NCI-H128 (cell line): ENCODE measurements around the gene LYZL2.
A peak's percentile ranks its signal among the peaks of the same experiment; 100 is the strongest.
"Not testable (repeated sequence)": the region's sequence is repeated elsewhere in the genome, so short reads cannot be mapped to it uniquely, and the experiment has no call there.

Experiments
- DNase-seq: peaks from one replicate; lab custom pipeline; 2025; ENCODE audit not compliant: unreplicated experiment; lab: John Stamatoyannopoulos, UW

The LYZL2 gene

DNA sequence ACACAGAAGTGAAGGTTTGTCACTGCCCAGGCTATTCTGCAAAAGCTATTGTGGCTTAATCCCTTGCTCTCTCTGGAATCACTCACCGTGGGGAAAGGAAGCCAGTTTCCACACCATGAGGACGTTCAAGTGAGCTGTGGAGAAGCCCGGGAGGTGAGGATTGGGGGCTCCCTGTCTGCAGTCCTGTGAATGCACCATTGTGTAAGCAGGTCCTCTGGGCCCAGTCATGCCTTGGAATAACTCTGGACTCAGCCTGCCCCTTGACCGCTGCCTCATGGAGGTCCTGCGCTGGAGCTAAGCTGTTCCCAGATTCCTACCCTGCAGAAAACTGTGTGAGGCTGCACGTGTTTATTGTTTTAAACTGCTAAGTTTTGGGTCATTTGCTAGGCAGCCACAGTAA, 33.5 kb downstream of the LYZL2 start:
- DNase-seq = no peak

- DNase-seq = no peak
Observed at GRCh38 chr10:30594077-30594476, 35.5 kb downstream of the LYZL2 start.

GRCh38 chr10:30592770-30593169, 36.8 kb downstream of the LYZL2 start:
- not testable (repeated sequence) for DNase-seq

GRCh38 chr10:30591249-30591670, 38.3 kb downstream of the LYZL2 start:
- peak; percentile 5 for DNase-seq

DNA sequence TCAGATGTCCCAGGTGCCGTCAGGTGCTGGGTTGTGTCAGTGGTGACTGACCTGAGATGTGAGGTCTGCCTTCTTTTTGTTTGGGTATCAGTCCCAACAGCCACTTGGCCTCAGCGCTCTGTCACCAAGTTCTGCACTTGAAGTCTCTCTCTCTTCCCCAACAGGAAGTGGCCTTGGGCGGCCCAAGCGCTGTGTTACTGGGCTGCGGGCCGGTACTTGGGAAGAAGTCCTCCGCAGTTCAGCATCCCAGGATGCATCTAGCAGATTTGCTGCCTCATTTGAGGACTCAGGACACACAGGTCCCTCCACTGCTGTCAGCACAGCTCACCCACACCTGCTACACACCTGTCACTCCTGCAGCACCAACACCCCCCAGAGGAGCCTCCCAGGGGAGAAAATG, 40.1 kb downstream of the LYZL2 start:
- no peak for DNase-seq

DNA sequence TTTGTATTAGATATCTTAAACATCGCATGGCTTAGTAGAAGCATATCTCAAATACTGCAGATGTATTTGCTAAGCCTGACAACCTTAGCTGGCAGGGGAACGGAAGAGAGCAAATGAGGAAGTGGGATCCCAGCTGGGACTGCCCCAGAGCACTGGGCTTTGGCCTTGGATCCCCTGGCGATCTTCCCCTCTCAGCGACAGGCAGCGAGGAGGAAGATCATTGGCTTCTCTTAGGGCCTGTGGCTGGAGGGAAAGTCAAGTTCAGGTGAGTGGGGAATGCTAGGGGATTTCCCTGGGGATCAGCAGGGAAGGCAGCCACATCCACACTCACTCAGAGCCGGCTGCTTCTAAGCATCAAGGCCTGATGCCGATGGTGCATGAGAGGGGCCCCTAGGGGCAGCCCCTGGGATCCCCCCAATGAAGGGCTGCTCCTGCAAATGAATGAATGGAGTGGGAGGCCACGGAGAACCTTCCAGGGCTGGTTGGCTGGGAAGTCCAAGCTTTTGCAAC, 42.0 kb downstream of the LYZL2 start:
- DNase-seq = no peak

DNA sequence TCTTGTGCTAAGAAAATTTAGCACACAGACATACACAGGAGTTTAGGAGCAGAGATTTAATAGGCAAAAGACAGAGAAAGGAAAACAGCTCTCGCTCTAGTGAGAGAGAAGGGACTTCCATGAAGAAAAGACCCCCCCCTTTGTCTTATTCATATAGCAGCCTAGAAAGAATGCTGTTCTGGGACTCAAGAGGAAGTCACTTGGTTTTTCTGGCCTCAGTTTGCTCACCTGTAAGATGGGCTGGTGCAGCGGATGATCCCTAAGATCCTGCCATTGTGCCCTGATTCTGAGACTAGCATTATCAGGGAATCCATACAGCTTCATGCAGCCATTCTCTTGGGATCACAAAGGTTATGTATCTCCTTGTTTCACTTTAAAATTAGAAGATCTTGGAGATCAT, 42.7 kb downstream of the LYZL2 start:
- no peak for DNase-seq

DNA sequence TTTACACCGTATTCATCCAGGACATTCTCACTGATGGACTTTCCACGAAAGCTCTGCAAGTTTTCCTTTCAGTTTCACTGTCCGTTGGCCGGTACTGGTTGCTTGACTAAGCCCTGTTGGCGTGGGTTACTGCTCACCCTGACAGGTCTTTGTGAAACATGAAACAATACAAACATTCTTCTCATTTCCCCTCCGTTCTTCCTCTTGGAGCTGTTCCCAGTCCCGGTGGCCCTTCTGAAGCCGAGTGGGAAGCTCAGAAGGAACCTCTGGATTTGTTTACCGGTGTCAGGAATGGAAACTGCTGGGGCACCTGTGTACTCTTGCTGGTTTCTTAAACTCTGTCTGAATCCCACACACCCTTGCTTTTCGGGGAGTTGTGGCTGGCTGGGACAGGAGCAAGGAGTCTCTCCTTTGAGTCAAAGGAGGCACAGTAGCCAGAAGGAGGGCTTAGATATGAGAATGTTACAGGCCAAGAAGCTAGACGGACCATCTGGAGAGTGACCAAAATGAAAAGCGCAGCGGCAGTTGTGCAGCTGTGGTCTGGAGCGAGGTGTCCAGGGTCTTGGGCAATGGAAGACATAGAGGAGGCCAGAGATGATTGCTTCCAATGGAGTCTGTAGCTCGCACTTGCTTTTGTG, 45.7 kb downstream of the LYZL2 start:
- DNase-seq = no peak

DNA sequence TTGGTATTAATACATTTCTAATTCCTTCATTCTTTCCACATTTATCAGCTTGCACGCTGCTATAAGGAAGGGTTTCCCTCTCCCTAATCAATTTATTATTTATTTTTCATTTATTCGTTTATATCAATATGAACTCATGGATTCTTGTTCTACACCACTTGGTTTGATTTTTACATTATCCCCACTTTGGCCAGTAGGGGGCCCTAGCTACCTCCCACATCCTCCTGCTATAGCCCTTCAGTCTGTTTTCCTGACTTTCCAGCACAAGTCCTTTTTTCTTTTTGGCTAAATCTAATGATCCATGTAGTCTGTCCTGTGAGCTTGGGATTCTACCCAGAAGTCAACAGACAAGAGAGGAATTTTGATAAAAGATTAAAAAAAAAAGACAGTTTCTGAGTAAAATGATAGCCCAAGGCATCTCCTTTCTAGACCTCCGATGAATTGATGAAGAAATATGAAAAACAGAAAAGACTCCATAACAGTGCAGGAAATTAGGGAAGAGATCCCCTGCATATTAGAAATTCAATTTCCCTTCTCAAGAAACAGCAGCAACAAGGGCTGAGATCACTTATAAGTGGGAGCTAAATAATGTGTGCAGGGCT, 47.7 kb downstream of the LYZL2 start:
- DNase-seq = no peak

DNA sequence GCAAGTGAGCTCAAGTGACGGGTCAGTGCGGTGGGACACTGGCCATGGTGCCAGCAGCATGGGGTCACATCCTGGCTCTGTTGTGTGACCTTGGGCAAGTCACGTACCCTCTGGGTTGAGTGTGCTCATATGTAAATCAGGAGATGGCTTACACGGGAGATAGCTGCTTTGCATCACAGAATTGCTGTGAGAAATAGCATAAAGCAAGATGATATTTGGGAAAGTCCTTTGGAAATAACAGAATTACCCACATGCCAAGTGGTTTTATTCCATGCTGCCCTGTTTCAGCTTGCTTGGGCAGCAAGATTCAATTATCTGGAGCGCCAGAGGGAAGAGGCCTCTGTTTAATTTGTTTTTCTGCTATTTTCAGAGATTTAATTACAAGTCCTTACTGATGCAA, 48.9 kb downstream of the LYZL2 start:
- DNase-seq = no peak

DNA sequence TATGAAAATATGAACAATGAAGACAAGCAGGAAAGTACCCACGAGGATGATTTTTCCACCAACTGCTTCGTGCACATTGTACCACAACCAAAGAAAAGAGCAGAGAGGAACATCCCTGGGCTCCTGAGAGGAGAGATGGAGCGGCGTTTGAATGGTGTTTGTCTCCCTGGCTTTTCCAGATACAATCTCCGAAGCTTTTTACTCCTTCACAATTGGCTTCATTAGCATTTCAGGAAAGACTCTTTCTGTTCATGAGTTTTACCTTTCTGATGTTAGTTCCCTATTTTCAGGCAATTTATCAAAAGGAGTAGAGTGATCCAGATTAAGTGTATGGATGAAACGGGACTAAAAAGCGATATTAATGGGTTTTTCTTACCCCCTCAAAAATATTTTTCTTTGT, 49.3 kb downstream of the LYZL2 start:
- DNase-seq = no peak

DNA sequence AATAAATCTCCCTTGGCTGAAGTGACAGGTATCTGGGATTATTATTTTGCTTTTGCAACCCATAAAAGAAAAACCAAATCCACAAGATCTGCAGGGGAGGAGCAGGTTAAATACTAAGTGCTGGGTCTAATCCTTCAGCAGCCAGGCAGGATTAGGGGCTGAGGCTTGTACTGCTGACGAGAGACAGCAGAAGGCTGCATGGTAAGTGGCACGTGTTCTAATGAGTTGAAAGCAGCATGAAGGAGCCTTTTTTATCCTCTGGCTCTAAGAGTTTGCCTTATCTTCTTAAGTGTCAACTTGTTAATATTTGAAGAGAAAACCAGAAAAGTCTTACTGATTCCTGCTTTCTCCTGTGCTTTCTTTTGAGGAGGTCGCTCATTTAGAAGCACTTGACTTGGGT, 50.0 kb downstream of the LYZL2 start:
- DNase-seq = no peak

DNA sequence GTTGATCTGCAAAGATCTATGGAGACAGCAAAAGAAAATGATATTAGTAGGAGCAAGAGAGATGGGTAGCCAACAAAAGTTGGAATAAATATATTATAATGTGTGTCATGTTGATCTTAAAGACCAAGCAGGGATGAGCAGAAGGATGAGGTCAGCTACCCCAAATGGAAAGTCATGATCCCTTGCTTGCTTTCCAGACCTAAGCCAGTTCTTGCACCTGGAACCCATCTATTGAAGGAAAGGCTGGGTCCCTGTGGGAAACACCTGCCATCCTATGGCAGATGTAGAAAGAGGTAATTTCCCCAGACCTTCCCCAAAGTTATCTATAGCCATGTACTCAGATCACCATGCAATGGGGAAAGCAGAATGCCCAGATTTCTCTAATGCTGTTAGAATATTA, 52.5 kb downstream of the LYZL2 start:
- no peak for DNase-seq

- DNase-seq = no peak
Observed at GRCh38 chr10:30576641-30577040, 52.9 kb downstream of the LYZL2 start.

DNA sequence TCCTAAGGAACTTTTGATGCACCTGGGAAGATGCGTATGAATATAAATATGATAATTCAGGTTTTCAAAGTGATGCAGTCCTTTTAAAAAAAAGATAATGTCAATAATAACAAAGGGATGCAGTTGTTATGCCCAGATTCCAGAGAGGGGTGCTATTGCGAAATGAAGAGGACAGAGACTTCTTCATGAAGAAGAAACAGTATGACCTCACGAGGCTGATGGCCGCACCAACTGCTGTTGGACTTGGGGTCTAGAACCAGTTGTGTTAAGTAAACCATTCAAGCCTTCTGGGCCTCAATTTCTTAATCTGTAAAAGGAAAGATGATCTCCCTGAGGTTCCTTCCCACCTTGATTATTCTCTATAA, 55.1 kb downstream of the LYZL2 start:
- no peak for DNase-seq

- no peak for DNase-seq
Observed at GRCh38 chr10:30573721-30574431, 55.7 kb downstream of the LYZL2 start.

- no peak for DNase-seq
Observed at GRCh38 chr10:30565449-30565848, 64.1 kb downstream of the LYZL2 start.

- no peak for DNase-seq
Observed at GRCh38 chr10:30562787-30563186, 66.8 kb downstream of the LYZL2 start.
